Spleen (tissue), 11 donors: ENCODE results near the gene TRIM13. TPM values are rescaled to one million over a fixed set of nuclear protein-coding genes. Genes with fewer than 3 reads are reported as not detected.

Source experiments
- DNase-seq: peaks from one replicate; pipeline ENCODE4 v3.0.0-alpha.2; 2020
- H3K27ac ChIP-seq, 8 donors: fragments of 200-600 bp; sonication (generic) in 7 of 8; 1 replicate in 4 of 8; 2 replicates in 4 of 8; pipeline versions ENCODE4 v1.5.0 to v1.8.0; 2016 to 2021; ENCODE audit warnings: inconsistent platforms in 4 of 8, mild to moderate bottlenecking in 4 of 8, moderate library complexity in 1 of 8
- H3K27me3 ChIP-seq, 7 donors: fragments of 200-600 bp; sonication (generic) in 6 of 7; replicated peaks in 1 of 7; 1 replicate in 4 of 7; 2 replicates in 3 of 7; pipeline versions ENCODE4 v1.5.0 to v1.8.0; 2016 to 2021; ENCODE audit warnings: inconsistent platforms in 3 of 7, mild to moderate bottlenecking in 1 of 7
- H3K36me3 ChIP-seq, 6 donors: fragments of 200-600 bp; sonication (generic) in 5 of 6; 1 replicate in 4 of 6; 2 replicates in 2 of 6; pipeline versions ENCODE4 v1.5.0 to v1.8.0; 2016 to 2021; ENCODE audit warnings: inconsistent platforms in 2 of 6
- H3K4me1 ChIP-seq, 6 donors: fragments of 200-600 bp; sonication (generic) in 5 of 6; 1 replicate in 3 of 6; 2 replicates in 3 of 6; pipeline versions ENCODE4 v1.5.0 to v1.8.0; 2016 to 2021; ENCODE audit warnings: inconsistent platforms in 3 of 6
- H3K4me3 ChIP-seq, 8 donors: fragments of 200-600 bp; sonication (generic) in 7 of 8; 1 replicate in 4 of 8; 2 replicates in 4 of 8; pipeline versions ENCODE4 v1.5.0 to v1.8.0; 2016 to 2021; ENCODE audit warnings: inconsistent platforms in 4 of 8, mild to moderate bottlenecking in 4 of 8, moderate library complexity in 2 of 8
- H3K9me3 ChIP-seq, 8 donors: fragments of 200-600 bp; sonication (generic) in 7 of 8; 1 replicate in 4 of 8; 2 replicates in 4 of 8; pipeline versions ENCODE4 v1.5.0 to v1.8.0; 2016 to 2021; ENCODE audit warnings: inconsistent platforms in 4 of 8
- CTCF ChIP-seq, 11 experiments: fragments of 200-600 bp in 7 of 11; fragments of 450-650 bp in 4 of 11; sonication (generic) in 4 of 11; IDR thresholded peaks in 8 of 11; conservative IDR thresholded peaks in 3 of 11; 1 replicate in 7 of 11; 2 replicates in 4 of 11; pipeline versions ENCODE4 v1.4.0 to v1.8.0; 2016 to 2021; ENCODE audit warnings: antibody characterized with exemption in 11 of 11, inconsistent platforms in 4 of 11, mild to moderate bottlenecking in 1 of 11
- POLR2A ChIP-seq, 3 donors: fragments of 450-650 bp; IDR thresholded peaks; one replicate each; pipeline ENCODE4 v1.5.1; 2017; ENCODE audit warnings: antibody characterized with exemption in 3 of 3, mild to moderate bottlenecking in 1 of 3
- POLR2AphosphoS5 ChIP-seq, 3 donors: sonication (generic); formaldehyde crosslinking; IDR thresholded peaks; one replicate each; pipeline ENCODE4 v1.5.1; 2017; ENCODE audit warnings: antibody characterized with exemption in 3 of 3
- WGBS, 5 donors: extraction: QIAGEN DNeasy Blood & Tissue Kit in 3 of 5; methylation state at CpG; one replicate each; pipeline versions ENCODE4 v1.1.5 to v1.1.7; 2013 to 2018; 5-methylcytosine and 5-hydroxymethylcytosine counted together
- intact Hi-C: fragments of 100-400 bp; cut with DNase I; formaldehyde crosslinking; loops from one replicate; pipeline ENCODE4 v1.15.0; 2023; ENCODE audit warnings: low total_unique reads
- polyA plus RNA-seq, 3 donors: library from polyadenylated mRNA; stranded (reverse); fragments of 200-250 nt; gene quantifications; one replicate each; pipeline ENCODE4 v1.2.1, GENCODE V29; 2013
- total RNA-seq, 7 donors: library from RNA; depleted of rRNA in 3 of 7; stranded (reverse); fragments of >200 nt in 3 of 7; fragmentation: NEBNext Ultra II Directional in 4 of 7; extraction: Animal tissue kit (Norgen Biotek cat#: 25700) in 4 of 7; gene quantifications; one replicate each; pipeline versions ENCODE4 v1.1.0 to v1.2.1, GENCODE V29; 2016 to 2021
- donor health status: healthy with polysubstance abuse.
- donor health status: DM: no; HTN: no; CAD: no; lungs with moderate emphysema.
- donor health status: DM: no; HTN: no; CAD: no.
- donor health status: Bipolar disorder and iron deficiency.
- donor health status: healthy.
- donor health status: DM: no; HTN: no; CAD: no.
- donor health status: DM: yes; HTN: yes; CAD: no.

TRIM13 gene
- total and polyA plus RNA-seq, 10 donors, result 17.1 to 29.7 (median 27.1) TPM

- no peaks in the 10 kb centered on the region for H3K9me3 ChIP-seq
- peaks cover 27 to 79% (median 70%) of the 10 kb centered on the region in 6 donors for H3K4me1 ChIP-seq
- WGBS, 5 donors, result 66 to 81% (median 79%) methylated on average over 21 to 22 of the region's 22 CpGs
- no peak for DNase-seq
- peak overlapping the region in 4 of 8 donors; percentile 99 for H3K27ac ChIP-seq
- TF ChIP-seq POLR2AphosphoS5 (IDR thresholded peaks at IDR 0.05) (no peak), POLR2A (IDR thresholded peaks at IDR 0.05) (no peak), CTCF (IDR thresholded peaks at IDR 0.05 in 8 of 11, conservative IDR thresholded peaks at IDR 0.05 in 3 of 11) (no peak)
- peak overlapping the region in 6 of 8 donors; percentile 2 to 93 (median 76) for H3K4me3 ChIP-seq
- H3K36me3 ChIP-seq, result peaks cover 0 to 59% (median 3%) of the 10 kb centered on the region in 6 donors
- intact Hi-C loops, result no loop called here
- no peaks in the 10 kb centered on the region for H3K27me3 ChIP-seq
Measured at GRCh38 chr13:49998714-49999624, 2.1 kb downstream of the TRIM13 start.

GRCh38 chr13:50001287-50001686 is 4.4 kb downstream of the TRIM13 start:
- Histone ChIP-seq H3K4me3 (no peak overlapping the region), H3K27ac (no peak overlapping the region), H3K9me3 (no peaks in the 10 kb centered on the region), H3K4me1 (peaks cover 25 to 84% (median 68%) of the 10 kb centered on the region in 6 donors), H3K36me3 (peaks cover 0 to 82% (median 10%) of the 10 kb centered on the region in 6 donors), H3K27me3 (no peaks in the 10 kb centered on the region)
- DNase-seq, result no peak
- intact Hi-C loops, result no loop called here
- 69 to 83% (median 76%) methylated on average over 1 of the region's 1 CpG for WGBS, 5 donors
- TF ChIP-seq CTCF (IDR thresholded peaks at IDR 0.05 in 8 of 11, conservative IDR thresholded peaks at IDR 0.05 in 3 of 11), result no peak

- whole genome bisulfite sequencing, 5 donors, result 96 to 99% (median 98%) methylated on average over 7 of the region's 7 CpGs
- intact Hi-C loops, result no loop called here
- TF ChIP-seq POLR2A (IDR thresholded peaks at IDR 0.05) (no peak), CTCF (IDR thresholded peaks at IDR 0.05 in 8 of 11, conservative IDR thresholded peaks at IDR 0.05 in 3 of 11) (no peak), POLR2AphosphoS5 (IDR thresholded peaks at IDR 0.05) (no peak)
- peaks cover 2 to 40% (median 26%) of the 10 kb centered on the region in 6 donors for H3K4me1 ChIP-seq
- H3K36me3 ChIP-seq, result peaks cover 0 to 99% (median 29%) of the 10 kb centered on the region in 6 donors
- H3K9me3 ChIP-seq, result peaks cover 0 to 8% (median 0%) of the 10 kb centered on the region in 8 donors
- DNase-seq, result no peak
- H3K27me3 ChIP-seq, result no peaks in the 10 kb centered on the region
- no peak overlapping the region for H3K4me3 ChIP-seq
- no peak overlapping the region for H3K27ac ChIP-seq
Measured at GRCh38 chr13:50006426-50007135, 9.7 kb downstream of the TRIM13 start.

- 93 to 100% (median 98%) methylated on average over 1 of the region's 1 CpG for WGBS, 5 donors
- peaks cover 0 to 8% (median 0%) of the 10 kb centered on the region in 8 donors for H3K9me3 ChIP-seq
Measured at GRCh38 chr13:50011461-50011860, 14.6 kb downstream of the TRIM13 start.

More at GRCh38 chr13:50011461-50011860, 14.6 kb downstream of the TRIM13 start:
- no peak overlapping the region for H3K27ac ChIP-seq
- DNase-seq, result no peak
- H3K36me3 ChIP-seq, result peaks cover 0 to 94% (median 39%) of the 10 kb centered on the region in 6 donors
- H3K4me3 ChIP-seq, result no peak overlapping the region
- H3K27me3 ChIP-seq, result no peaks in the 10 kb centered on the region
- peaks cover 0 to 24% (median 5%) of the 10 kb centered on the region in 6 donors for H3K4me1 ChIP-seq
- no peak for TF ChIP-seq CTCF (IDR thresholded peaks at IDR 0.05 in 8 of 11, conservative IDR thresholded peaks at IDR 0.05 in 3 of 11)
- TF ChIP-seq POLR2A (IDR thresholded peaks at IDR 0.05), result no peak
- no peak for TF ChIP-seq POLR2AphosphoS5 (IDR thresholded peaks at IDR 0.05)
- intact Hi-C loops, result no loop called here
